ENCODE results near the gene OR51M1. TPM values are rescaled to one million over a fixed set of nuclear protein-coding genes. Genes with fewer than 3 reads are reported as not detected.

Gene OR51M1
- total RNA-seq, 2 experiments from 2014 or later = not detected

GRCh38 chr11:5441414-5441813, 57.8 kb downstream of the OR51M1 start, which contains the start of gene OR51I1:
OR51I1 (minus strand) TSS chr11:5441514; CDS start chr11:5441514, 0 bp downstream.
- TF ChIP-seq CTCF (conservative IDR thresholded peaks at IDR 0.05; ENCODE audit: low read length) (no peak), EZH2phosphoT487 (IDR thresholded peaks at IDR 0.05; ENCODE audit: borderline replicate concordance, low read depth, low read length) (no peak)
- POLR2A ChIA-PET = no interaction called here
- Histone ChIP-seq H3K36me3 (ENCODE audit: insufficient read depth, low read length) (no peaks in the 10 kb centered on the region), H3K79me2 (ENCODE audit: insufficient read depth, low read depth, low read length) (no peaks in the 10 kb centered on the region), H3K4me3 (ENCODE audit: low read depth, low read length, poor library complexity, severe bottlenecking) (no peak within 1 kb of the TSS), H3K9me3 (ENCODE audit: low read length) (no peaks in the 10 kb centered on the region), H3K4me1 (ENCODE audit: insufficient read depth, low read length, poor library complexity, severe bottlenecking) (no peaks in the 10 kb centered on the region), H3K27ac (ENCODE audit: low read depth, low read length, poor library complexity, severe bottlenecking) (no peak within 1 kb of the TSS), H3K4me2 (ENCODE audit: low read length) (no peak within 1 kb of the TSS), H3K9me2 (ENCODE audit: insufficient read depth, low read length) (no peaks in the 10 kb centered on the region), H4K20me1 (ENCODE audit: insufficient read depth, low read length) (no peaks in the 10 kb centered on the region), H2AFZ (ENCODE audit: low read length) (no peak within 1 kb of the TSS)
- no peak for DNase-seq (ENCODE audit: low spot score)
- no TSS peak for BruUV-seq (replicated peaks)
- CTCF ChIA-PET (ENCODE audit: unreplicated experiment) = no interaction called here
- intact Hi-C loops (cut with micrococcal nuclease; ENCODE audit: unreplicated experiment) = no loop called here

Small RNA genes lying within 50 kb of the gene (small RNA-seq; reads per million reads assigned to genes)
- not detected for gene AC104389.3

Other genes with a start within 250 kb of the OR51M1 start
- gene OR52A5, start 245.5 kb upstream of the OR51M1 start, total RNA-seq (2014; rRNA removed; shearing (Covaris generic)) = not detected in 2 replicates
- not detected in 2 replicates for gene OR52A5, start 245.5 kb upstream of the OR51M1 start, total RNA-seq (2022)
- gene OR52A1, start 229.1 kb upstream of the OR51M1 start, total RNA-seq (2014; rRNA removed; shearing (Covaris generic)) = not detected in 2 replicates
- gene OR52A1, start 229.1 kb upstream of the OR51M1 start, total RNA-seq (2022) = not detected in 2 replicates
- gene OR51V1, start 183.1 kb upstream of the OR51M1 start, total RNA-seq (2014; rRNA removed; shearing (Covaris generic)) = not detected in 2 replicates
- gene OR51V1, start 183.1 kb upstream of the OR51M1 start, total RNA-seq (2022) = not detected in 2 replicates
- gene HBB, start 156.7 kb upstream of the OR51M1 start, total RNA-seq (2014; rRNA removed; shearing (Covaris generic)) = not detected in 2 replicates
- not detected in 2 replicates for gene HBB, start 156.7 kb upstream of the OR51M1 start, total RNA-seq (2022)
- gene HBD, start 149.3 kb upstream of the OR51M1 start, total RNA-seq (2014; rRNA removed; shearing (Covaris generic)) = not detected in 2 replicates
- not detected in 2 replicates for gene HBD, start 149.3 kb upstream of the OR51M1 start, total RNA-seq (2022)
- not detected in 2 replicates for gene HBG1, start 134.0 kb upstream of the OR51M1 start, total RNA-seq (2014; rRNA removed; shearing (Covaris generic))
- gene HBG1, start 134.0 kb upstream of the OR51M1 start, total RNA-seq (2022) = not detected in 2 replicates
- not detected in 2 replicates for gene HBG2, start 129.0 kb upstream of the OR51M1 start, total RNA-seq (2014; rRNA removed; shearing (Covaris generic))
- gene HBG2, start 129.0 kb upstream of the OR51M1 start, total RNA-seq (2022) = not detected in 2 replicates
- gene HBE1, start 113.9 kb upstream of the OR51M1 start, total RNA-seq (2014; rRNA removed; shearing (Covaris generic)) = not detected in 2 replicates
- gene HBE1, start 113.9 kb upstream of the OR51M1 start, total RNA-seq (2022) = not detected in 2 replicates
- not detected in 2 replicates for gene OR51B4, start 81.9 kb upstream of the OR51M1 start, total RNA-seq (2014; rRNA removed; shearing (Covaris generic))
- not detected in 2 replicates for gene OR51B4, start 81.9 kb upstream of the OR51M1 start, total RNA-seq (2022)
- not detected in 2 replicates for gene OR51B2, start 59.5 kb upstream of the OR51M1 start, total RNA-seq (2014; rRNA removed; shearing (Covaris generic))
- gene OR51B2, start 59.5 kb upstream of the OR51M1 start, total RNA-seq (2022) = not detected in 2 replicates
- 0.16 TPM in 1 of 2 replicates, not detected in the other for gene OR51B5, start 40.3 kb upstream of the OR51M1 start, total RNA-seq (2014; rRNA removed; shearing (Covaris generic))
- gene OR51B5, start 40.3 kb upstream of the OR51M1 start, total RNA-seq (2022) = not detected in 2 replicates
- not detected in 2 replicates for gene OR51B6, start 32.3 kb upstream of the OR51M1 start, total RNA-seq (2014; rRNA removed; shearing (Covaris generic))
- not detected in 2 replicates for gene OR51B6, start 32.3 kb upstream of the OR51M1 start, total RNA-seq (2022)
- gene OR51Q1, start 38.3 kb downstream of the OR51M1 start, total RNA-seq (2014; rRNA removed; shearing (Covaris generic)) = not detected in 2 replicates
- gene OR51Q1, start 38.3 kb downstream of the OR51M1 start, total RNA-seq (2022) = not detected in 2 replicates
- gene OR51I1, start 57.7 kb downstream of the OR51M1 start, total RNA-seq (2014; rRNA removed; shearing (Covaris generic)) = not detected in 2 replicates
- gene OR51I1, start 57.7 kb downstream of the OR51M1 start, total RNA-seq (2022) = not detected in 2 replicates
- not detected in 2 replicates for gene OR51I2, start 65.5 kb downstream of the OR51M1 start, total RNA-seq (2014; rRNA removed; shearing (Covaris generic))
- gene OR51I2, start 65.5 kb downstream of the OR51M1 start, total RNA-seq (2022) = not detected in 2 replicates
- gene OR52D1, start 104.9 kb downstream of the OR51M1 start, total RNA-seq (2014; rRNA removed; shearing (Covaris generic)) = not detected in 2 replicates
- not detected in 2 replicates for gene OR52D1, start 104.9 kb downstream of the OR51M1 start, total RNA-seq (2022)
- gene UBQLN3, start 126.1 kb downstream of the OR51M1 start, total RNA-seq (2014; rRNA removed; shearing (Covaris generic)) = not detected in 2 replicates
- not detected in 2 replicates for gene UBQLN3, start 126.1 kb downstream of the OR51M1 start, total RNA-seq (2022)
- 0.05 TPM in 1 of 2 replicates, not detected in the other for gene UBQLNL, start 132.9 kb downstream of the OR51M1 start, total RNA-seq (2014; rRNA removed; shearing (Covaris generic))
- gene UBQLNL, start 132.9 kb downstream of the OR51M1 start, total RNA-seq (2022) = 0.13 and 0.15 TPM in 2 replicates
- gene OR52H1, start 164.7 kb downstream of the OR51M1 start, total RNA-seq (2014; rRNA removed; shearing (Covaris generic)) = 0.60 TPM in 1 of 2 replicates, not detected in the other
- not detected in 2 replicates for gene OR52H1, start 164.7 kb downstream of the OR51M1 start, total RNA-seq (2022)
- gene OR52B6, start 197.1 kb downstream of the OR51M1 start, total RNA-seq (2014; rRNA removed; shearing (Covaris generic)) = not detected in 2 replicates
- gene OR52B6, start 197.1 kb downstream of the OR51M1 start, total RNA-seq (2022) = not detected in 2 replicates
- not detected in 2 replicates for gene TRIM6, start 212.8 kb downstream of the OR51M1 start, total RNA-seq (2014; rRNA removed; shearing (Covaris generic))
- not detected in 2 replicates for gene TRIM6, start 212.8 kb downstream of the OR51M1 start, total RNA-seq (2022)
- gene TRIM34, start 241.2 kb downstream of the OR51M1 start, total RNA-seq (2014; rRNA removed; shearing (Covaris generic)) = 8.4 and 12.0 TPM in 2 replicates
- gene TRIM34, start 241.2 kb downstream of the OR51M1 start, total RNA-seq (2022) = 12.4 and 13.1 TPM in 2 replicates

Measured in OCI-LY7 (cell line).